ENCODE results near the gene CCDC82. TPM values are rescaled to one million over a fixed set of nuclear protein-coding genes. Genes with fewer than 3 reads are reported as not detected.

CCDC82 gene
- polyA plus RNA-seq, 1 of the 3 experiments (the other 2 are of a cell fraction): 8.7 TPM

- TF ChIP-seq, protein P1, sequence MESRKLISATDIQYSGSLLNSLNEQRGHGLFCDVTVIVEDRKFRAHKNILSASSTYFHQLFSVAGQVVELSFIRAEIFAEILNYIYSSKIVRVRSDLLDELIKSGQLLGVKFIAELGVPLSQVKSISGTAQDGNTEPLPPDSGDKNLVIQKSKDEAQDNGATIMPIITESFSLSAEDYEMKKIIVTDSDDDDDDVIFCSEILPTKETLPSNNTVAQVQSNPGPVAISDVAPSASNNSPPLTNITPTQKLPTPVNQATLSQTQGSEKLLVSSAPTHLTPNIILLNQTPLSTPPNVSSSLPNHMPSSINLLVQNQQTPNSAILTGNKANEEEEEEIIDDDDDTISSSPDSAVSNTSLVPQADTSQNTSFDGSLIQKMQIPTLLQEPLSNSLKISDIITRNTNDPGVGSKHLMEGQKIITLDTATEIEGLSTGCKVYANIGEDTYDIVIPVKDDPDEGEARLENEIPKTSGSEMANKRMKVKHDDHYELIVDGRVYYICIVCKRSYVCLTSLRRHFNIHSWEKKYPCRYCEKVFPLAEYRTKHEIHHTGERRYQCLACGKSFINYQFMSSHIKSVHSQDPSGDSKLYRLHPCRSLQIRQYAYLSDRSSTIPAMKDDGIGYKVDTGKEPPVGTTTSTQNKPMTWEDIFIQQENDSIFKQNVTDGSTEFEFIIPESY (IDR thresholded peaks at IDR 0.05; ENCODE audit: borderline replicate concordance, low read depth): no peak
These were observed 59.7 kb downstream of the CCDC82 start (continued) for GRCh38 chr11:96329855-96330510.

GRCh38 chr11:96329419-96329818 lies 60.3 kb downstream of the CCDC82 start:
- Histone ChIP-seq H4K20me1 (ENCODE audit: insufficient read depth) (no peaks in the 10 kb centered on the region; the same call in 1 of the 2 replicates), H3F3A (replicated peaks; ENCODE audit: insufficient read depth) (peaks cover 63% of the 10 kb centered on the region), H2AFZ (ENCODE audit: low read depth) (no peak overlapping the region), H3K9me2 (no peaks in the 10 kb centered on the region), H3K4me1 (ENCODE audit: control insufficient read depth in 1 of 2, insufficient read depth in 2 of 2, low read depth in 1 of 2, low read length in 1 of 2) (peaks cover 0 to 55% of the 10 kb centered on the region in 2 experiments), H3K36me3 (replicated peaks in 1 of 2; ENCODE audit: control insufficient read depth in 1 of 2, insufficient read depth in 2 of 2, low read length in 1 of 2) (peaks cover 2 to 10% of the 10 kb centered on the region in 2 experiments), H3K27me3 (ENCODE audit: insufficient read depth) (no peaks in the 10 kb centered on the region), H3K4me3 (ENCODE audit: low read depth in 2 of 2, low read length in 1 of 2) (peak overlapping the region in 1 of 2 experiments; percentile 14; a peak in 1 of 4 replicates), H3K4me2 (0 out of 2 replicates have a peak overlapping the region, but pooled peaks have one; percentile 61), H3K9me3 (no peaks in the 10 kb centered on the region), H3K9ac (no peak overlapping the region), H3K27ac (ENCODE audit: low read depth in 2 of 2, low read length in 1 of 2) (peak overlapping the region; percentile 45 to 65; a peak in 3 of 4 replicates), H3K79me2 (ENCODE audit: insufficient read depth) (peaks cover 100% of the 10 kb centered on the region)
- DNase-seq: no peak
- POLR2A ChIA-PET: no interaction called here
- CTCF ChIA-PET: interaction anchor here (3.9 kb wide), 1 partner anchor 14 kb away, joined by 16 read pairs; the partner anchor contains the start of gene MAML2
- WGBS (ENCODE audit: low lambda C conversion rate): 83% methylated on average over 1 of the region's 1 CpG
- TF ChIP-seq GABPA (IDR thresholded peaks at IDR 0.05; ENCODE audit: low read depth): no peak
- no peak for TF ChIP-seq RCOR1 (IDR thresholded peaks at IDR 0.05; ENCODE audit: low read length)
- TF ChIP-seq MAX (IDR thresholded peaks at IDR 0.05; ENCODE audit: low read depth): no peak
- no peak for TF ChIP-seq RXRA (IDR thresholded peaks at IDR 0.05; ENCODE audit: borderline replicate concordance, low read depth)
- TF ChIP-seq PBX3 (IDR thresholded peaks at IDR 0.05): no peak
- no peak for TF ChIP-seq SMC3 (IDR thresholded peaks at IDR 0.05; ENCODE audit: low read depth, low read length)
- TF ChIP-seq RAD21 (IDR thresholded peaks at IDR 0.05; ENCODE audit: low read length): no peak
- no peak for TF ChIP-seq FOXM1 (IDR thresholded peaks at IDR 0.05; ENCODE audit: low read depth)
- TF ChIP-seq, protein P2, sequence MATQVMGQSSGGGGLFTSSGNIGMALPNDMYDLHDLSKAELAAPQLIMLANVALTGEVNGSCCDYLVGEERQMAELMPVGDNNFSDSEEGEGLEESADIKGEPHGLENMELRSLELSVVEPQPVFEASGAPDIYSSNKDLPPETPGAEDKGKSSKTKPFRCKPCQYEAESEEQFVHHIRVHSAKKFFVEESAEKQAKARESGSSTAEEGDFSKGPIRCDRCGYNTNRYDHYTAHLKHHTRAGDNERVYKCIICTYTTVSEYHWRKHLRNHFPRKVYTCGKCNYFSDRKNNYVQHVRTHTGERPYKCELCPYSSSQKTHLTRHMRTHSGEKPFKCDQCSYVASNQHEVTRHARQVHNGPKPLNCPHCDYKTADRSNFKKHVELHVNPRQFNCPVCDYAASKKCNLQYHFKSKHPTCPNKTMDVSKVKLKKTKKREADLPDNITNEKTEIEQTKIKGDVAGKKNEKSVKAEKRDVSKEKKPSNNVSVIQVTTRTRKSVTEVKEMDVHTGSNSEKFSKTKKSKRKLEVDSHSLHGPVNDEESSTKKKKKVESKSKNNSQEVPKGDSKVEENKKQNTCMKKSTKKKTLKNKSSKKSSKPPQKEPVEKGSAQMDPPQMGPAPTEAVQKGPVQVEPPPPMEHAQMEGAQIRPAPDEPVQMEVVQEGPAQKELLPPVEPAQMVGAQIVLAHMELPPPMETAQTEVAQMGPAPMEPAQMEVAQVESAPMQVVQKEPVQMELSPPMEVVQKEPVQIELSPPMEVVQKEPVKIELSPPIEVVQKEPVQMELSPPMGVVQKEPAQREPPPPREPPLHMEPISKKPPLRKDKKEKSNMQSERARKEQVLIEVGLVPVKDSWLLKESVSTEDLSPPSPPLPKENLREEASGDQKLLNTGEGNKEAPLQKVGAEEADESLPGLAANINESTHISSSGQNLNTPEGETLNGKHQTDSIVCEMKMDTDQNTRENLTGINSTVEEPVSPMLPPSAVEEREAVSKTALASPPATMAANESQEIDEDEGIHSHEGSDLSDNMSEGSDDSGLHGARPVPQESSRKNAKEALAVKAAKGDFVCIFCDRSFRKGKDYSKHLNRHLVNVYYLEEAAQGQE (IDR thresholded peaks at IDR 0.05; ENCODE audit: low read depth, low read length): no peak
- TF ChIP-seq, protein P3, sequence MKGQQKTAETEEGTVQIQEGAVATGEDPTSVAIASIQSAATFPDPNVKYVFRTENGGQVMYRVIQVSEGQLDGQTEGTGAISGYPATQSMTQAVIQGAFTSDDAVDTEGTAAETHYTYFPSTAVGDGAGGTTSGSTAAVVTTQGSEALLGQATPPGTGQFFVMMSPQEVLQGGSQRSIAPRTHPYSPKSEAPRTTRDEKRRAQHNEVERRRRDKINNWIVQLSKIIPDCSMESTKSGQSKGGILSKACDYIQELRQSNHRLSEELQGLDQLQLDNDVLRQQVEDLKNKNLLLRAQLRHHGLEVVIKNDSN (IDR thresholded peaks at IDR 0.05; ENCODE audit: borderline replicate concordance, low read depth): no peak
- no peak for TF ChIP-seq TCF12 (IDR thresholded peaks at IDR 0.05)
- no peak for TF ChIP-seq POLR2AphosphoS5 (IDR thresholded peaks at IDR 0.05; ENCODE audit: low read depth, low read length)
- no peak for TF ChIP-seq JUND (IDR thresholded peaks at IDR 0.05)
- TF ChIP-seq, protein P1 (IDR thresholded peaks at IDR 0.05; ENCODE audit: borderline replicate concordance, low read depth): no peak
- TF ChIP-seq SIN3A (IDR thresholded peaks at IDR 0.05; ENCODE audit: borderline replicate concordance, low read depth, low read length): no peak
- no peak for TF ChIP-seq NFIC (IDR thresholded peaks at IDR 0.05; ENCODE audit: borderline replicate concordance)
- no peak for TF ChIP-seq CTCF (IDR thresholded peaks at IDR 0.05)
- TF ChIP-seq MXI1 (IDR thresholded peaks at IDR 0.05; ENCODE audit: low read depth, low read length): no peak
- no peak for TF ChIP-seq NRF1 (IDR thresholded peaks at IDR 0.05; ENCODE audit: low read depth, low read length)
